Gastroesophageal sphincter (tissue), 3 donors: Measurements from ENCODE around the gene TPCN1.

Source experiments
- POLR2A ChIP-seq, 2 donors: fragments of 450-650 bp; IDR thresholded peaks; one replicate each; pipeline ENCODE4 v1.6.1; 2017; ENCODE audit warnings: antibody characterized with exemption in 2 of 2, mild to moderate bottlenecking in 2 of 2, moderate library complexity in 1 of 2
- TF ChIP-seq, protein P1 (sequence below), 4 experiments: fragments of 200-600 bp in 2 of 4; fragments of 450-650 bp in 2 of 4; sonication (generic) in 1 of 4; IDR thresholded peaks; one replicate each; pipeline ENCODE4 v1.5.1; 2017 to 2019; ENCODE audit warnings: antibody characterized with exemption in 4 of 4, mild to moderate bottlenecking in 2 of 4, moderate library complexity in 2 of 4

DNA sequence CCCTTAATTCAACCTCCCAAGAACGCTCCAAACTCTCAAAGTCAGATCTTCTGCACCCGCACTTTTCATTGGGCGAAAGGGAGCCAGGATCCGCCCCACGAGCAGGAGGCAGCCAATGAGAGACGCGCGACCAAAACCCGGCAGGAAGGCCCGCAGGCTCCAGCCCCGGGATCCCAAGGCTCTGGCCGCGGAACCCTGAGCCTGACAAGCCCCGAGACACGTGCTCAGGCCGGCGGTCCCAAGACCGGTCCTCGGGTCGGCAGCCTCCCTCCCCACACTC is 36.4 kb upstream of the TPCN1 start:
- TF ChIP-seq POLR2A (IDR thresholded peaks at IDR 0.05): no peak
- TF ChIP-seq, protein P1, sequence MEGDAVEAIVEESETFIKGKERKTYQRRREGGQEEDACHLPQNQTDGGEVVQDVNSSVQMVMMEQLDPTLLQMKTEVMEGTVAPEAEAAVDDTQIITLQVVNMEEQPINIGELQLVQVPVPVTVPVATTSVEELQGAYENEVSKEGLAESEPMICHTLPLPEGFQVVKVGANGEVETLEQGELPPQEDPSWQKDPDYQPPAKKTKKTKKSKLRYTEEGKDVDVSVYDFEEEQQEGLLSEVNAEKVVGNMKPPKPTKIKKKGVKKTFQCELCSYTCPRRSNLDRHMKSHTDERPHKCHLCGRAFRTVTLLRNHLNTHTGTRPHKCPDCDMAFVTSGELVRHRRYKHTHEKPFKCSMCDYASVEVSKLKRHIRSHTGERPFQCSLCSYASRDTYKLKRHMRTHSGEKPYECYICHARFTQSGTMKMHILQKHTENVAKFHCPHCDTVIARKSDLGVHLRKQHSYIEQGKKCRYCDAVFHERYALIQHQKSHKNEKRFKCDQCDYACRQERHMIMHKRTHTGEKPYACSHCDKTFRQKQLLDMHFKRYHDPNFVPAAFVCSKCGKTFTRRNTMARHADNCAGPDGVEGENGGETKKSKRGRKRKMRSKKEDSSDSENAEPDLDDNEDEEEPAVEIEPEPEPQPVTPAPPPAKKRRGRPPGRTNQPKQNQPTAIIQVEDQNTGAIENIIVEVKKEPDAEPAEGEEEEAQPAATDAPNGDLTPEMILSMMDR (IDR thresholded peaks at IDR 0.05): no peak
